Esophagus squamous epithelium (tissue), 5 donors: Measurements from ENCODE around the gene PPFIBP1. TPM values are rescaled to one million over a fixed set of nuclear protein-coding genes. Genes with fewer than 3 reads are reported as not detected.

Source experiments
- DNase-seq: peaks from one replicate; lab custom pipeline; 2025; lab: John Stamatoyannopoulos, UW
- H3K27ac ChIP-seq, 4 donors: fragments of 200-600 bp; sonication (generic); one replicate each; pipeline ENCODE4 v1.5.1; 2016 to 2019; ENCODE audit warnings: mild to moderate bottlenecking in 1 of 4
- H3K27me3 ChIP-seq, 4 donors: fragments of 200-600 bp; sonication (generic); 1 replicate in 3 of 4; 2 replicates in 1 of 4; pipeline versions ENCODE4 v1.5.1 to v1.6.0; 2017 to 2021; ENCODE audit warnings: antibody characterized with exemption in 1 of 4
- H3K36me3 ChIP-seq, 3 donors: fragments of 200-600 bp; sonication (generic); one replicate each; pipeline ENCODE4 v1.5.1; 2016 to 2019
- H3K4me1 ChIP-seq, 3 donors: fragments of 200-600 bp; sonication (generic); one replicate each; pipeline ENCODE4 v1.5.1; 2017 to 2019
- H3K4me3 ChIP-seq, 4 donors: fragments of 200-600 bp; sonication (generic); 1 replicate in 3 of 4; 2 replicates in 1 of 4; pipeline ENCODE4 v1.5.1; 2016 to 2019; ENCODE audit warnings: mild to moderate bottlenecking in 2 of 4, moderate library complexity in 1 of 4
- H3K9me3 ChIP-seq, 3 donors: fragments of 200-600 bp; sonication (generic); one replicate each; pipeline ENCODE4 v1.5.1; 2016 to 2019
- POLR2A ChIP-seq, 4 donors: fragments of 450-650 bp; IDR thresholded peaks; one replicate each; pipeline ENCODE4 v1.6.1; 2017; ENCODE audit warnings: antibody characterized with exemption in 4 of 4, mild to moderate bottlenecking in 4 of 4, moderate library complexity in 3 of 4
- WGBS, 2 donors: methylation state at CpG; one replicate each; pipeline ENCODE4 v1.1.5; 2018; 5-methylcytosine and 5-hydroxymethylcytosine counted together
- intact Hi-C: fragments of 100-400 bp; cut with DNase I; formaldehyde crosslinking; loops from one replicate; pipeline ENCODE4 v1.15.0; 2022
- total RNA-seq, 4 donors: library from RNA; depleted of rRNA; stranded (reverse); fragments of >200 nt; gene quantifications; one replicate each; pipeline ENCODE4 v1.1.0, GENCODE V29; 2016
- TF ChIP-seq, protein P1 (sequence below), 6 experiments: fragments of 450-650 bp in 4 of 6; fragments of 200-600 bp in 2 of 6; sonication (generic) in 2 of 6; IDR thresholded peaks; one replicate each; pipeline ENCODE4 v1.5.1; 2016 to 2019; ENCODE audit warnings: antibody characterized with exemption in 6 of 6, mild to moderate bottlenecking in 4 of 6, moderate library complexity in 4 of 6
- donor health status: DM: yes; HTN: yes; CAD: no.

PPFIBP1 gene
- total RNA-seq, 4 donors from 2014 or later: 41.9 to 62.6 (median 46.7) TPM

DNA sequence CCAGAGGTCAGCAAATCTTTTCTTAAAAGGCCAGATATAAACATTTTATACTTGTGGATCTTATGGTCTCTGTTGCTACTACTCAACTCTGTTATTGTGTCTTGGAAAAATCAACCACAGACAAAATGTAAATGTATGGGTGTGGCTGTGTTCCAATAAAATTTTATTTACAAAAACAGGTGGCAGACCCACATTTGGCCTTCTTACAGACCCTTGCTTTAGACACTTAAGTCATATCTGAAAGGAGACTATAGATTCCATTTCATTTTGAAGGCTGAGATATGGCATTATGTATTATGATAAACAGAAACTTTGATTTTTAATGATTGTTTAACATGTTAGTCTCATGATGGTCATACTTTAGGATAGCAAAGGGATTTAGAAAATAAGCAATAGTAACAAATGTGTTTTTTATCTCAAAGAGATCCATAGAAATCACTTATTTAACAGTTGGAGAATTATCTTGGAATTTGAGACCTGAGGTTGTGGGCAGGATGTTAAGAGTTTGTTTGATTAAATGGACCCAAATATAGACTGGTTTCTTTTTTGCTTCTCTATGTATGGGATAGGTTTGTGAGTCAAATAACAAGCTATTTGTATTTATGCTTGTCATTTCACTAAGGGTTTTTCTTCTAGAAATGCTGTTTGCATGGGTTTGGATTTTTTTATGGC, 51.2 kb downstream of the PPFIBP1 start:
- no peak overlapping the region for H3K27ac ChIP-seq
- H3K36me3 ChIP-seq: peaks cover 0 to 16% (median 0%) of the 10 kb centered on the region in 3 donors
- intact Hi-C loops: no loop called here
- H3K4me3 ChIP-seq: no peak overlapping the region
- no peaks in the 10 kb centered on the region for H3K9me3 ChIP-seq
- H3K4me1 ChIP-seq: peaks cover 0 to 50% (median 8%) of the 10 kb centered on the region in 3 donors
- TF ChIP-seq, protein P1, sequence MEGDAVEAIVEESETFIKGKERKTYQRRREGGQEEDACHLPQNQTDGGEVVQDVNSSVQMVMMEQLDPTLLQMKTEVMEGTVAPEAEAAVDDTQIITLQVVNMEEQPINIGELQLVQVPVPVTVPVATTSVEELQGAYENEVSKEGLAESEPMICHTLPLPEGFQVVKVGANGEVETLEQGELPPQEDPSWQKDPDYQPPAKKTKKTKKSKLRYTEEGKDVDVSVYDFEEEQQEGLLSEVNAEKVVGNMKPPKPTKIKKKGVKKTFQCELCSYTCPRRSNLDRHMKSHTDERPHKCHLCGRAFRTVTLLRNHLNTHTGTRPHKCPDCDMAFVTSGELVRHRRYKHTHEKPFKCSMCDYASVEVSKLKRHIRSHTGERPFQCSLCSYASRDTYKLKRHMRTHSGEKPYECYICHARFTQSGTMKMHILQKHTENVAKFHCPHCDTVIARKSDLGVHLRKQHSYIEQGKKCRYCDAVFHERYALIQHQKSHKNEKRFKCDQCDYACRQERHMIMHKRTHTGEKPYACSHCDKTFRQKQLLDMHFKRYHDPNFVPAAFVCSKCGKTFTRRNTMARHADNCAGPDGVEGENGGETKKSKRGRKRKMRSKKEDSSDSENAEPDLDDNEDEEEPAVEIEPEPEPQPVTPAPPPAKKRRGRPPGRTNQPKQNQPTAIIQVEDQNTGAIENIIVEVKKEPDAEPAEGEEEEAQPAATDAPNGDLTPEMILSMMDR (IDR thresholded peaks at IDR 0.05): no peak
- TF ChIP-seq POLR2A (IDR thresholded peaks at IDR 0.05): no peak
- DNase-seq: no peak
- H3K27me3 ChIP-seq: no peaks in the 10 kb centered on the region

DNA sequence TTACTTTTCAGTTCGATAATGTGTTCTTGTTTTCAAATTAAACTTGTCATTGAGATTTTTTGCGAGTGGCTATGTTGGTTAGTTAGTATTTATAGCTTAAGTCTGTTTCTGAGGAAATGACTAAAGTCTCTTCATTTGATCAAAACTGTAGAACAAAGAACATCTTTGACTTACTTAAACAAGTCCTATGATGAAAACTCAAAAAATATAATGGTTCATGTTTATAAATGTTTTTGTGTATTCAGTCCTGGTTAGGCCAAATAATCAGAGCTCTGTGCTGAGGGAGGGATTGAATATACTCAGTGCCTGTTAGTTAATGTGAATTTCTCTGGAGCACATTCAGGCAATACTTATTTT, 51.7 kb downstream of the PPFIBP1 start:
- Histone ChIP-seq H3K9me3 (no peaks in the 10 kb centered on the region), H3K4me3 (no peak overlapping the region), H3K27me3 (no peaks in the 10 kb centered on the region), H3K27ac (no peak overlapping the region), H3K4me1 (peaks cover 0 to 56% (median 8%) of the 10 kb centered on the region in 3 donors), H3K36me3 (peaks cover 0 to 16% (median 0%) of the 10 kb centered on the region in 3 donors)
- no peak for DNase-seq
- no peak for TF ChIP-seq POLR2A (IDR thresholded peaks at IDR 0.05)
- TF ChIP-seq, protein P1 (IDR thresholded peaks at IDR 0.05): no peak
- WGBS, 2 donors: 50 to 59% methylated on average over 2 of the region's 2 CpGs
- intact Hi-C loops: no loop called here

DNA sequence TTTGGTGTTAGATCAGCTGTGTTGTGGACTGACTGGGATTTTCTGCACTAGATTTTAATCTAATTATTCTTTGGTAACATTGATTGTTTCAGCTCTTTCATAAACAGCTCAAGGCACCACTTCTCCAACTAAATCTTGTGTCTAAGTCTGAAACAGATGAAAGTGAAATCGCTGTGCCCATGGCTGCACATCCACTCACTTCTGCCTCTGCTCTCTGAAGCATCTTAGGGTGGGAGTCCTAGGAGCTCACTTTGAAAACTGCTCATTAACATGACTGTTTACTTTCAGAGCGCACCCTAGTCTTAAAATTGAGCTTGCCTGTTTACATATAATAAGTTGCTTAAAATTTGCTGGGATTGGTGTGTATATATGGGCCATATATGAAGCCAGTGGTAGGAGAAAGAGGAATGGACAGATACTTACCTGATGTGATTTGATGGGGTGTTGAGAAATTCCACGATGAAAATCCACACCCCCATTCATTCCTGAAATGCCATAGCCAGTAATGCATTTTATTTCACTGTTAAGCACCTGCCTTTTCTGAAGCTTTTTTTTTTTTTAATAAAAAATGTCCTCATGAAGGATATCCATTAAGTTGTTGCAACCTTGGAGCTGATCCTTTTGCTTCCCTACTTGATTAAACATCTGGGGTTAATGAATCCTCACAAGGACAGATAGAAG, 52.8 kb downstream of the PPFIBP1 start:
- Histone ChIP-seq H3K4me1 (peaks cover 0 to 59% (median 8%) of the 10 kb centered on the region in 3 donors), H3K9me3 (no peaks in the 10 kb centered on the region), H3K27me3 (no peaks in the 10 kb centered on the region), H3K36me3 (peaks cover 0 to 16% (median 0%) of the 10 kb centered on the region in 3 donors), H3K4me3 (no peak overlapping the region), H3K27ac (peak overlapping the region in 1 of 4 donors; percentile 4)
- intact Hi-C loops: no loop called here
- no peak for DNase-seq
- WGBS, 2 donors: 82% methylated on average over 3 of the region's 3 CpGs
- no peak for TF ChIP-seq POLR2A (IDR thresholded peaks at IDR 0.05)
- TF ChIP-seq, protein P1 (IDR thresholded peaks at IDR 0.05): no peak

DNA sequence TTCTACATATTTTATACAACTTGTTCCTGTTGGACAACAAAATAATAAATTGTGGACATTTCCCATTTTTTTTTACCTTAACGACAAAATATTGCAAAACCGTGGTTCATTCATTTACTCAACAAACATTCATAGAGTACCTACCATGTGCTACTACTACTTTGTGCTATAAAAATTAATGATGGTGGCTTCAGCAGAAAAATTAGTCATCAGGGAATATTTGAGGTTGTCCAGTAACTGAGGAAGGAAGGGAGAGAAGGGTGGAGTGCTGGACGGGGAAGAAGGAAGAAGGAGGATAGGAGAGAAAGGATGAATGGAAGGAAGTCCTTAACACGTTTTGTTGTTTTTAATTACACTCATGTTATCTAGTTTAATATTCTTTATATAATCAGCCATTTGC, 53.7 kb downstream of the PPFIBP1 start:
- no peak overlapping the region for H3K4me3 ChIP-seq
- TF ChIP-seq POLR2A (IDR thresholded peaks at IDR 0.05): no peak
- TF ChIP-seq, protein P1 (IDR thresholded peaks at IDR 0.05): no peak
- WGBS, 2 donors: 67 to 81% methylated on average over 4 of the region's 4 CpGs
- no peaks in the 10 kb centered on the region for H3K27me3 ChIP-seq
- H3K4me1 ChIP-seq: peaks cover 4 to 59% (median 14%) of the 10 kb centered on the region in 3 donors
- H3K9me3 ChIP-seq: no peaks in the 10 kb centered on the region
- DNase-seq: no peak
- peaks cover 0 to 16% (median 0%) of the 10 kb centered on the region in 3 donors for H3K36me3 ChIP-seq
- intact Hi-C loops: no loop called here
- H3K27ac ChIP-seq: no peak overlapping the region

DNA sequence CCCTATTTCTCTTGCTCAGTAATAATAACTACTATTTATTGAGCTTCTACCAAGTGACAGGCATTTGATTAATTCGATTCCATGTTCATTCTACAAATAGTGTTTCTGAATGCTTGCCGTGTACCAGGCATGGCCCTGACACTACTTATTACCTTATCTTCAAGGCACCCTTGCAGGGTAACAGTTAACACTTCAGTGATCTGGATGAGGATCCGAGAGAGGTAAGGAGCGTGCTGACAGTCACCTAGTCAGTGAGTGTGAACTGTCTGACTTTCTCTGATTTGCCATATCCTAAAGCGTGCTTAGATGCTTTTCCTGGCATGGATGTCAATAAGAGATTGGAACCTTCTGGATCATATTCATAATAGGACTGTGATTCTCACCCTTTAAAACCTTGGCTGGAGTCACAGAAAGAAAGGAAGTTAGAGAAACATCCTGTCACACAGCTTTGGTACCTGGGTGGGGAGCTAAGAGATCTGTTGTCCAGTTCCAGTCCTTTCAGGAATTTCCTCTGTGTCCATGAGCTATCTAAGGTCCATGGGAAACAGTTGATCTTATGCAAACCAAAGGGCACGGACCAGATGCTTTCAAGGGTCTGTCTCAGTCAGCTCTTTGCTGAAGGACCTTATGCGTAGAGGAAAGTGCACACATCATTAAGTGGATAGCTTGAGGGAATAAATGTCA, 54.8 kb downstream of the PPFIBP1 start:
- Histone ChIP-seq H3K36me3 (peaks cover 0 to 16% (median 0%) of the 10 kb centered on the region in 3 donors), H3K27me3 (no peaks in the 10 kb centered on the region), H3K4me3 (no peak overlapping the region), H3K9me3 (no peaks in the 10 kb centered on the region), H3K4me1 (peaks cover 15 to 59% (median 26%) of the 10 kb centered on the region in 3 donors), H3K27ac (no peak overlapping the region)
- TF ChIP-seq, protein P1 (IDR thresholded peaks at IDR 0.05): no peak
- no peak for TF ChIP-seq POLR2A (IDR thresholded peaks at IDR 0.05)
- no peak for DNase-seq
- 79 to 85% methylated on average over 6 to 7 of the region's 7 CpGs for WGBS, 2 donors
- intact Hi-C loops: no loop called here
